NCI-H2171 treated with DMSO at 0.1 percent for 48 hours (cell line): Measurements from ENCODE around the gene WDR18.

Experiments used
- DNase-seq: peaks from one replicate; lab custom pipeline; 2025; lab: John Stamatoyannopoulos, UW

Gene WDR18, protein sequence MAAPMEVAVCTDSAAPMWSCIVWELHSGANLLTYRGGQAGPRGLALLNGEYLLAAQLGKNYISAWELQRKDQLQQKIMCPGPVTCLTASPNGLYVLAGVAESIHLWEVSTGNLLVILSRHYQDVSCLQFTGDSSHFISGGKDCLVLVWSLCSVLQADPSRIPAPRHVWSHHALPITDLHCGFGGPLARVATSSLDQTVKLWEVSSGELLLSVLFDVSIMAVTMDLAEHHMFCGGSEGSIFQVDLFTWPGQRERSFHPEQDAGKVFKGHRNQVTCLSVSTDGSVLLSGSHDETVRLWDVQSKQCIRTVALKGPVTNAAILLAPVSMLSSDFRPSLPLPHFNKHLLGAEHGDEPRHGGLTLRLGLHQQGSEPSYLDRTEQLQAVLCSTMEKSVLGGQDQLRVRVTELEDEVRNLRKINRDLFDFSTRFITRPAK

GRCh38 chr19:984165-984967 is at the start of gene WDR18:
TSS of gene WDR18 (plus strand) at chr19:984345. CDS start at chr19:984354, 9 bp downstream.
- DNase-seq = peak; percentile 82

DNA sequence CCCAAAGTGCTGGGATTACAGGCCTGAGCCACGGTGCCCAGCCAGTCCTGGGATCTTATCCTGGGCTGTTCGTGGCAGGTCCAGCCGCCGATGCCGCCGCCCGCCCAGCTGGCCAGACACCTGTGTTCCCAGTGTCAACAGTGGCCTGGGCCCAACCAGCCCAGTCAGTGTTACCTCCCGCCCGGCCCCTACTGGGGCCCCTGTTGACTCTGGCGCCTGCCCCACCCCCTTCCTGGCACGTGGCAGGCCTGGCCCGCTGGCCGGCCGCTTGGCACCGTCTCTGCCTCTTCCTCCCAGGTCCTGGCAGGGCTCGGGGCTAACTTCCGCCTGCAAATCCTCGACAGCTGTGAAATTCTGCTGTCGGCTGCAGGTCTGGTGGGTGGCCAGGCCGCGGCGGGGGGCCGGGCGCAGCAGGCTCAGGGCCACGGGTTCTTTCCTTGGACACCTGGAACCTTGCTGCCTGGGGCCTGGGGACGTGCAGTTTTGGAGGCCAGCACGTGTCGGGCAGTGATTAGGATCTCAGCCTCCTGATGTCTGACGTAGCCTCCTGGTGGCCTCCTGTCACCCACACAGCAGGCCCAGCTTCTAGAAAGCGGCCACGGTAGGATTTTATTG is 49.2 kb upstream of the WDR18 start:
- no peak for DNase-seq

DNA sequence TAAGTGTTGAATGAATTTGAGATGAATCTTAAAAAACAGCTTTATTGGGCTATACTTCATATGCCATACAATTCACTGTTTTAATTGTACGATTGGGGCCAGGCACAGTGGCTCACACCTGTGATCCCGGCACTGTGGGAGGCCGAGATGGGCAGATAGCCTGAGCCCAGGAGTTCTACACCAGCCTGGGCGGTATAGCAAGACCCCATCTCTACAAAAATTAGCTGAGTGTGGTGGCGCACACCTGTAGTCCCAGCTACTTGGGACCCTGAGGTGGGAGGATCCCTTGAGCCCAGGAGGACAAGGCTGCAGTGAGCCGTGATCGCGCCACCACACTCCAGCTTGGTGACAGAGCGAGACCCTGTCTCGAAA is 48.0 kb upstream of the WDR18 start:
- no peak for DNase-seq

GRCh38 chr19:937259-937694 is 46.9 kb upstream of the WDR18 start:
- DNase-seq = no peak

DNA sequence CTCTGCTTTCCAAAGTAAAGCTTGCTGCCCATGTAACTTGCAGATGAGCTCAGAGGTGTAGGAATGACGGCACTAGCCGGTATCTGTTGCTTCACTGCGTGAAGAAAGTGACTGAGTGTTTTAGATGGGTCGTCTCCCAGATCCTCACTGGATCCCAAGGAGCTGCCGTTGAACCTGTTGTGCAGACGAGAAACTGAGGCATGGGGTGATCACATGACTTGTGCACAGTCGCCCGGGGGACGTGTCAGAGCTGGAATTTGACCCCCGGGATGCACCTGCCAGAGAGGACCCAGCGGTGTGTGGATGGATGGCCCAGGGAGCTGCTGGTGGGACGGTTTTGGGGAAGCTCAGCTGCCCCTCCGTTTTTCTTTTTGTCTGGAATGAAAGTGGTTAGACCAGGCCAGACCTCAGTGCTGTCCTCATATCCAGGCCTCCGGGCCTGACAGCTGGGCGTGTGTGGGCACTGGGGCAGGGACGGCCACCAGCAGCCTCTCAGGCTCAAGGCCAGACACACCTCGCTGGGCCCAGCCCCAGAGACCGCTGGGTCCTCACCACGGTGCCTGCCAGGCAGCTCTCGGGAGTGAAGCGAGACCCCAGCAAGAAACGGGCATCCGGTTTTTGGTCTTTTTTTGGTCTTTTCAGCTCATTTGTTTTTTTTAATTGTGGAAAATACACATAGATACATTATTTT is 45.8 kb upstream of the WDR18 start:
- DNase-seq = no peak

GRCh38 chr19:939439-939838 is 44.7 kb upstream of the WDR18 start:
- no peak for DNase-seq

GRCh38 chr19:939922-940321 is 44.2 kb upstream of the WDR18 start:
- DNase-seq = no peak

- DNase-seq = peak; percentile 69
Observed at GRCh38 chr19:940591-941291, 43.4 kb upstream of the WDR18 start.

GRCh38 chr19:941292-942132 is 42.6 kb upstream of the WDR18 start:
- DNase-seq = no peak

- DNase-seq = no peak
Observed at GRCh38 chr19:942133-942645, 42.0 kb upstream of the WDR18 start.

DNA sequence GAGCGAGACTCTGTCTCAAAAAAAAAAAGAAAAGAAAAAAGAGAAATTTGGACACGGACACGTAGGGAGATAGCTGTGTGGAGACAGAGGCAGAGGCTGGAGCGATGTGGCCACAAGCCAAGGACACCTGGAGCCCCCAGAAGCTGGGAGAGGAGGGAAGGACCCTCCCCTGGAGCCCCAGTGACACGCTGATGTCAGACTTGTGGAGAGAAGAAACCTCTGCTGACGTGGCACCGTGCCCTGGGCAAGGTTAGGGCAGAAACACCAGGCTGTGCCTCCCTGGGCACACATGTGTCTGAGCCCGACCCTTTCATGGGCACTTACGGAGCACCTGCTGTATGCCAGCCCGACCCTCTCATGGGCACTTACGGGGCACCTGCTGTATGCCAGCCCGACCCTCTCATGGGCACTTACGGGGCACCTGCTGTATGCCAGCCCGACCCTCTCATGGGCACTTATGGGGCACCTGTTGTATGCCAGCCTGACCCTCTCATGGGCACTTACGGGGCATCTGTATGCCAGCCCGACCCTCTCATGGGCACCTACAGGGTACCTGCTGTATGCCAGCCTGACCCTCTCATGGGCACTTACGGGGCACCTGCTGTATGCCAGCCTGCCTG is 40.5 kb upstream of the WDR18 start:
- DNase-seq = no peak

DNA sequence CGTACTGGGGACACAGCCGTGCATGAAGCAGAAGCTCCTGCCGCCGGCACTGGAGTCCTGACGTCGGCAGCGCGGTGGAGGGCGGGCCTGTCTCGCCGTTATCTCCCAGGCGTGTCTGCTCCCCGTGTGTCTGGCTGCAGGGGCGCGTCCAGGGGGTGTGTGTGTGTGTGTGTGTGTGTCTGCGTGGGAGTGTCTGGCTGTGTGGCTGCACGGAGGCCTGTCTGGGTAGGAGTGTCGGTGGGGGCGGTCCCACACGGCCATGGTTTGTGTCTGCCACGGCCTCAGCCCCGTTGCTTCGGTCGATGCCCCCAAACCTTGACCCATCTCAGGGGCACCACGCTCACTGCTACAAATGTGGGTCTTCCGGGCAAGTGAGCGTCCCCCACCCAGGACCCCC is 40.0 kb upstream of the WDR18 start:
- no peak for DNase-seq

GRCh38 chr19:944663-945241 is 39.4 kb upstream of the WDR18 start:
- no peak for DNase-seq

DNA sequence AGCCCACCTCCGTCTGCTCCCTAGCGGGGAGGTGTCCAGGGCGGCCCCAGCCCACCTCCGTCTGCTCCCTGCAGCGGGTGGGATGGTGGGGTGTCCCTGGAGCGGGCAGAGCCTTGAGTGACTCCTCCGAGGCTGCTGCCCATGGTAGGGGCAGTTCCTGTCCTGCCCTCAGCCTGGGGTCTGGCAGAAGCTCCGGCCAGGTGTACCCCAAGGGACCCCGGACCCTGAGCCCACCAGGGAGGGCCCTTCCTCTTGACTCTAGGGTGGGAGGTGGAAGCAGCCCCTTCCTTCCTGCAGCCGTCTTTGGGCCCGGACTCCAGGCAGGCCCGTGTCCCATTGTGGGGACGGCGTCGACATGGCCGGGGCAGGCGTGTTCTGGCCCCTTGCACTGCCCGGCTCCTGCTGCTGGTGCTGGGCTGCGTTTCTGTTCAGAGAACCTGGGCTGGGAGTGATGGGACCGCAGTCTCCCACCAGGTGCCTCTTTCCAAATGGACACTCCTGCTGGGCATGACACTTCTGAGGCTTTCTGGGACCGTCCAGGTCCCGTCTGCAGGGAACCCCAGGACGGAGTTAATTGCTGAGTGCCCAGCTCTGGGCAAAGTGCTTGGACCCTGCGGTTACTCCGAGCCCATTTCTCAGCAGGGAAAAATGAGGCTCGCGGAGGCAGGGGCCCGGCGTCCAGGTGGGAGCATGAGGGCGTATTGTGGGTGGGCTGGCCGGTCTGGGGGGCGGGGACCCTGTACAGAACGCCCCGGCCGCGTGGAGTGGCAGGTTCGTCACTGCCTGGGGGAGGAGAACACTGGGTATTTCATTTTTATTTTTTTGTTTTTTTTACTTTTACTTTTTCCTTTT is 38.5 kb upstream of the WDR18 start:
- no peak for DNase-seq

- DNase-seq = no peak
Observed at GRCh38 chr19:947090-947706, 36.9 kb upstream of the WDR18 start.

DNA sequence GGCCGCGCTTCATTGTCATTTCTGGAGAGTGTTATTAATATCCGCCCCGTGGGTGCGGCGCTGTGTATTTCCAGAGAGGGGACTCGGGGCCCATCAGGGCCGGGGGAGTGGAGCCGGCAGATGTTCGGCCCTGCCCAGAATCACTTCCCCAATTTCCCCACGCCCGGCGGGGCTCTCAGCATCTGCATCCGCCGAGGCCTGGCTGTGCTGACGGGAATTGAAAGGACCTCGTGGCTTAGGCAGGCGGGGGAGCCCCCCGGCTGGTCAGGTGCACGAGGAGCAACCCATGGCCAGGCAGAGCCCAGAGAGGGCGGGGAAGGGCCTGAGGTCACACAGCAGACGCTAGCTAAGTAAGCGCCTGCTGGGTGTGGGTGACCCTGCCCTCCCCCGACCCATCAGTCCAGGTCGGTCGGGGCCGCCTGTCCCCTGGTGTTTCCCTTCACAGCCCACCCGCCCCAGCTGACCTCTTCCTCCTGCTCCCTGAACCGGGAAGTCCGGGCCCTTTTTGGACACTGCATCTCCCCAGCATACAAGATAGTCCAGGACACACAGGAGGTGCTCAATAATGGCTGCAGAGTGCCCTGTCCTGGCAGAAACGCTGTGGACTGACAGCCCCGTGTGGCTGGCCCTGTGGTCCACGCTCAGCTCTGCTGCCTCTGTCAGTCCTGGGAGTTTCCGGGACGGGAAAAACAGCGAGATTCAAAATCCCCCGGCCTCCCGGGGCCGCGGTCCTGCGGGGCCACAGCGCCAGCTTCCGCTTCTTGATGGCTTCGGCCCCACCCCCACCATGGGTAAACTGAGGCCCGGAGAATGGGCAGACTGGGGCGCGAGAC is 36.2 kb upstream of the WDR18 start:
- DNase-seq = no peak

- DNase-seq = no peak
Observed at GRCh38 chr19:948842-949496, 35.2 kb upstream of the WDR18 start.
